HG02798 (cell line): Measurements from ENCODE around the gene COX6B1.
"Not testable (repeated sequence)": the region's sequence is repeated elsewhere in the genome, so short reads cannot be mapped to it uniquely, and the experiment has no call there.

Experiments used
- ATAC-seq: cut with Tn5 transposase; IDR thresholded peaks from one replicate; pipeline ENCODE4 v1.9.1; 2021; ENCODE audit warnings: mild to moderate bottlenecking; ENCODE audit not compliant: unreplicated experiment, poor library complexity

The COX6B1 gene

DNA sequence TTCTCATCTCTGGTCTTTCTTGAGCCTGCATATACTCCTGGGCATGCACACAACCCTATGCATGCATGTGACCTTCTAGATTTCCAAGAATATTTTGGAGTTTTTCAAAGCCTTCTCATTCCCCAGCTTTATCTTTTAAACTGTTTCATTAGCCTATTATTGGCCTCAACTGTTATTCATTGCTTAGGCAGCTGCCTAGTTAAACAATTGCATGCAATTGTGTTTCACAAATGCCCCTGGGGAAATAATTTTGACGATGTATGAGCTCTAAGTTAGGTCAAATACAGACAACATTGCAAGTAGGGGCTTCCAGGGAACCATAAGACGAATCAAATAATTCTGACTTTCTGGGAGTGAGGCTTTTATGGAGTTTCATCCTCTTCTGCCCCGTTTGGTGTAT, 15.9 kb downstream of the COX6B1 start:
- no peak for ATAC-seq

DNA sequence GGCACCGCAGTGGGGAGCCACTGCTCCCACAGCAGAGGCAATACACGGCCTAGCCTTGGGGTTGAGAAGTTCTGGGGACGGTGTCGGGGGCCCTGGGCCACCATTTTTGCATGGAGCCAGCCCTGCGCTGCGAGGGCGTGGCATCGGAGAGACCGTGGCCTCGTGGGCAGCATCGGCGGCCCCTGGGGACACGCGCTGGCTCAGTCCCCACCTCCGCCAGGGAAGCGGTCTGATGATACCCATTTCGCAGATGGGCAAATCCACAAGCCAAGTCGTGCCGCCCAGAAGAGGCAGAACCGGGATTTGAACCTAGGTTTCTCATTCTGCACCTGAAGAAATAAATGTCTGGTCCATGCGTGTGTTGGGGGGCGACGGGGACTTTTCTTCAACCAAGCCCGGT, 17.0 kb downstream of the COX6B1 start:
- no peak for ATAC-seq

DNA sequence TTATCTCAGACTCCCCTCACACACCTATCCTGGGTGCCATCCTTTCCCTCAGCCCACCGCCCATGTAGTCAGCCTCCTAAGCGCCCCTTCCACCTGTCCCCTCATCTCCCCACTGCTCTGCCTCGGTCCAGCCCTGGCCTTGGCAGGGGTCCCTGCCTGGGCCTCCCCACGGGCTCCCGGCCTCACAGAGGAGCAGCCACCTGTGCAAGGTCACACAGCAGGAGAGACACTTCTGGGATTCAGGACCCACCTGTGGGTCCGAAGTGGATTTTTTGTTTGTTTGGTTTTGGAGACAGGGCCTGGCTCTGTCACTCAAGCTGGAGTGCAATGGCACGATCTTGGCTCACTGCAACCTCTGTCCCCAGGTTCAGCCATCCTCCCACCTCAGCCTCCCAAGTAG, 17.5 kb downstream of the COX6B1 start:
- ATAC-seq: no peak

DNA sequence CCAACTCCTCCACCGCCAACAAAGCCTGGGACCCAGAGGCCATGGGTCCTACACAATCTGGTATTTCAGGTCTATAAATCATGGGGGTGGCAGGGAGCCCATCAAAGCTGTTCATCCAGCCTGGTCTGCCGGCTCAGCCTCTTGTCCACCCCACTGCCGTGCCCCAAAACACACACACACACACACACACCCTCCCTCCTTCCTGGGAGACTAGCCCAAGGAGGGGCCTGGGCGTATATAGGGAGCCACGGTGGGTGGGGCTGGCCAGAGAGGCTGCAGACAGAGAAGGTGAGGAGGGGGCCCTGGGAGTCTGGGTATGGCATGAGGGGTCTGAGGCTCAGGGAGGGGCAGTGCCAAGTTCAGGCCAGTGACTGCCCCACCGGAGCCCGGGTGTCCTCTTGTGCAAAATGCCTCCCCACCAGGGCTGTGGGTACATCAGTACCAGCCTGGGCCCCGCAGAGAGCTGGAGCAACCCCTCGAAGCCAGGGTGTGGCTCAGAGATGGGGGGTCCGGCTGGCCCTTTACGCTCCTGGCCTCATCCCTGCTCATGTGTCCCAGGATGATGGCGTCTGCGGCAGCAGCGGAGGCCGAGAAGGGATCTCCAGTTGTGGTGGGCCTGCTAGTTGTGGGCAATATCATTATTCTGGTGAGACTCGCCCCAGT, 18.3 kb downstream of the COX6B1 start, which contains the start of gene UPK1A:
UPK1A (plus strand) TSS at position 267 of the 663 bp plus-strand sequence; CDS start at position 563, 296 bp downstream.
- ATAC-seq: no peak

DNA sequence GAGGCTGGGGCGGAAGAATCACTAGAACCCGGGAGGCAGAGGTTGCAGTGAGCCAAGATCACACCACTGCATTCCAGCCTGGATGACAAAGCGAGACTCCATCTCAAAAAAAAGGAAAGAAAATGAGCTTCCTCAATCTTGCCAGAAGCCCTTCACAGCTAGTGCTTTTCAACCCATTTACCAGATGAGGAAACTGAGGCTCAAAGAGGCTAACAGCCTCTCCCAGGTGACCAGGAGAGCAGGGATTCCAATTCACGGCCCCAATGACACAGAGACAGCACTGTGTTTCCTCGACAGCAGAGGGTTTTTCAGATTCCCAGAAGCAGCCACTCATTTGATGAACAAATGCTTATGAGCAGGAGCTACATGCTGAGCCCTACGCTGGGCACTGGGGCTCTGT, 21.4 kb downstream of the COX6B1 start:
- ATAC-seq: no peak

DNA sequence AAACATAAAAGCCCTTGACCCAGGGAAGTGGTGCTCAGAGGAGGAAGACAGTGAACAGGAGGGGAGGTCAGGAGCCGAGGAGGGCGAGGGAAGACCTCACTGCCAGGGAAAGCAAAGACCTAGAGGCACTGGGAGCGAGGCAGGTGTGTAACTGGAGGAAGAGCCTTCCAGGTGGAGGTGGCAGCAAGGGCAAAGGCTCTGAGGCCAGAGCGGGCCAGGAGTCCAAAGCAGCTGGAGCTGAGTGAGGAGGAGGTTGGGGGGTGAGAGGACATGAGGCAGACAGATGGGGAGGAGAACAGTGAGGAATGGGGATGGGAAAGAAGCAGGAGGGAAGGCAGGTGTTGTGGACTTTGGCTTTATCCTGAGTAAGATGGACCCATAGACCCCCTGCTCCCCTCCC, 21.9 kb downstream of the COX6B1 start:
- no peak for ATAC-seq

DNA sequence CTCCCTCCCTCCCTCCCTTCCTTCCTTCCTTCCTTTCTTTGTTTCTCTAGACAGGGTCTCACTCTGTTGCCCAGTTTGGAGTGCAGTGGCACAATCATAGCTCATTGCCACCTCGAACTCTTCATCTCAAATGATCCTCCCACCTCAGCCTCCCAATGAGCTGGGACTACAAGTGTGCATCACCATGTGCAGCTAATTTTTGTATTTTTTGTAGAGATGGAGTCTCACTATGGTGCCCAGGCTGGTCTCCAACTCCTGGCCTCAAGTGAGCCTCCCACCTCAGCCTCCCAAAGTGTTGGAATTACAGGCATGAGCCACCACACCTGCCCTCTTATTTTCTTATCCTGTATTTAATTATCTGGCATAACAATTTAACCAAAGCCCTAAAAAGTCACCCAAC, 22.6 kb downstream of the COX6B1 start:
- no peak for ATAC-seq

DNA sequence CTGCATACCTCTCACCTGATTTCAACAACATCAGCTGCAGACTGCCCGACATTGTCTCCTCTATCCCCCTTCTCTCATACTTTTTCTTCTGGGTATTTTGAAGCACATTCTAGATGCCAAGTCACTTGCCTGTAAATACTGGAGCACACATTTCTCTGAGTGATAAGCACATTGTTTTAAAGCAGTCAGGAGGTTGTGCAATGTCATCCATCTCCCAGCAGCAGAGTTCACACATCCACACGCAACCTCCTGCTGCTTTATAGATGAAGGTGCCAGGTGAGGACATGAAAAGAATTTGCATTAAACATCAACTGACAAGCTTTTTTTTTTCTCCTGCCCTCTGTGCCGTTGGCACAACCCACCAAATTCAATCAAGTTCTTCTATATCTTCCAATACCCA, 23.7 kb downstream of the COX6B1 start:
- no peak for ATAC-seq

DNA sequence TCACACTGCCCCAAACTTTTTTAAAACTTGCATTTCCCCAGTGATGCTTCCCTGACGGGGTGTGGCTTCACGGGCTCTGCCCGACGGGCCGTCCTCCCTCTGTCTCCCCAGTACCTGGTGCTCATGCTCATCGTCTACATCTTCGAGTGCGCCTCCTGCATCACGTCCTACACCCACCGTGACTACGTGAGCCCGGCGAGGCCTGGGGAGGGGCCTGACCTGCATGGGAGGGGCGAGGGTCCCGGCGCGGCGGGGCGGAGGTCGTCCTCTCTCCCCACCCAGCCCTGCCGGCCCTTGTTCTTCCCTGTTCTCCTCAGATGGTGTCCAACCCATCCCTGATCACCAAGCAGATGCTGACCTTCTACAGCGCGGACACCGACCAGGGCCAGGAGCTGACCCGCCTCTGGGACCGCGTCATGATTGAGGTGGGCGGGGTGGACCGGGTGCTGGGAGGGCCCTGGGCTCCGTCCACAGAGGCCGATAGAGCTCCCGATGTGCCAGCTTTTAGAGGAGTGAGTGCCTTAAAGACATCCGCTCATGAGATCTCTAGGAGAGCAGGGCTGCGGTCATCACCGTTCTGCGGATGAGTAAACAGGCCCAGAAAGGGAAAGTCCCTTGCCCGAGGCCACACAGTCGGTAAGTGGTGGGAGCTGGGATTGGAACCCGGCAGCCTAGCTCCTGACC, 25.1 kb downstream of the COX6B1 start:
- no peak for ATAC-seq

DNA sequence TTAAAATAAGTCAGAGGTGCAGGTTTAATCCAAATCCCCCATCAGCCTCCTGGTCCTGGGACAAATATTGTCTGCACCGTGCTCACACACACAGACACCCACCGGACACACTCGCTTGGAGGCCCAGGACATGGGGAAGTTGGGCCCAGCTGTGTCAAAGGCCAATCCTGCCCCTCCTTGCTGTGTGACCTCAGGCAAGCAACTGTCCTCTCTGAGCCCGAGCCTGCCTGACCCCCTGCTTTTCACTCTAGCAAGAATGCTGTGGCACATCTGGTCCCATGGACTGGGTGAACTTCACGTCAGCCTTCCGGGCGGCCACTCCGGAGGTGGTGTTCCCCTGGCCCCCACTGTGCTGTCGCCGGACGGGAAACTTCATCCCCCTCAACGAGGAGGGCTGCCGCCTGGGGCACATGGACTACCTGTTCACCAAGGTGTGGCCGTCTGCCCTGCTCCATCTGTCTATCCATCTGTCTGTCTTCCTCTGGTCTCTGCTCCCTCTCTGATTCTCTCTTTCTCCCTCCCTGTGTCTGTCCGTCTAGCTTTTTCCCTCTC, 27.5 kb downstream of the COX6B1 start:
- ATAC-seq: no peak

DNA sequence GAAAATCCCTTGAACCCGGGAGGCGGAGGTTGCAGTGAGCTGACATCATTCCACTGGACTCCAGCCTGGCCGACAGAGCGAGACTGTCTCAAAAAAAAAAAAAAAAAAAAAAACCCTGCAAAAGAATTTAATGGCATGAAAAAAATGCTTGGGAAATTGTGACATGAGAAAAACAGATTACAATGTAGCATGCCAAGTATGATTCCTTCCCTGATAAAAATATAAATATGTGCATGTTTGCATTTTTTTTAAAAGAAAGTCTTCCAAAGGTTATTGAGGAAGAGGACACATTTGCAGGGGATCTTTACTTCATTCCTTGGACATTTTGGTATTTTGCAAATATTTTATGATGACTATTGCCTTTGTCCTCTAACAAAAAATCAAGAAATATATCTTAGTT, 41.7 kb downstream of the COX6B1 start:
- ATAC-seq: no peak

DNA sequence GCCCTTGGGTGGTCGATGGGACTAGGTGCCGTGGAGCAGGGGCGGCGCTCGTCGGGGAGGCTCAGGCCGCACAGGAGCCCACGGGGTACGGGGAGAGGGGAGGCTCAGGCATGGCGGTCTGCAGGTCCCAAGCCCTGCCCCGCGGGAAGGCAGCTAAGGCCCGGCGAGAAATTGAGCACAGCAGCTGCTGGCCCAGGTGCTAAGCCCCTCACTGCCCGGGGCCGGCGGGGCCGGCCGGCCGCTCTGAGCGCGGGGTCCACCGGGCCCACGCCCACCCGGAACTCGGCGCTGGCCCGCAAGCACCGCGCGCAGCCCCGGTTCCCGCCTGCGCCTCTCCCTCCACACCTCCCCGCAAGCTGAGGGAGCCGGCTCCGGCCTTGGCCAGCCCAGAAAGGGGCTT, 43.0 kb downstream of the COX6B1 start:
- ATAC-seq: not testable (repeated sequence)

DNA sequence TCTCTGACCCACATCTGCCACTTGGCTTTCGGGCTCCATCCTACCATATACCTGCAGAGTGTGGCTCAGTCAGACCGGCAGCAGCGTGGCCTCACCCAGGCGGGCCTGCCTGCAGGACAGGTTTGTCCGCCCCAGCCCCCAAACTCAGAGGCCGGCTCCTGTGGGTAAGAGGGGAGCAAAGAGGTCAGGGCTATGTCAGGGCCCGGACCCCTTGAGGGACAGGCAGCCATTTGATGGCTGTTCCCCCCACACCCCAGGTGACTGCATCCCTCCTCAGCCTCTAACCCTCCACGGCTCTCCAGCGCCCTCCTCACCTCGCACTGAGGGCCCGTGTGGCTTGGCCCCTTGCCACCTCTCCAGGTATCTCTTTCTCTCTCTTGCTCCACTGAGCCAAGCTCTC, 43.9 kb downstream of the COX6B1 start:
- no peak for ATAC-seq

DNA sequence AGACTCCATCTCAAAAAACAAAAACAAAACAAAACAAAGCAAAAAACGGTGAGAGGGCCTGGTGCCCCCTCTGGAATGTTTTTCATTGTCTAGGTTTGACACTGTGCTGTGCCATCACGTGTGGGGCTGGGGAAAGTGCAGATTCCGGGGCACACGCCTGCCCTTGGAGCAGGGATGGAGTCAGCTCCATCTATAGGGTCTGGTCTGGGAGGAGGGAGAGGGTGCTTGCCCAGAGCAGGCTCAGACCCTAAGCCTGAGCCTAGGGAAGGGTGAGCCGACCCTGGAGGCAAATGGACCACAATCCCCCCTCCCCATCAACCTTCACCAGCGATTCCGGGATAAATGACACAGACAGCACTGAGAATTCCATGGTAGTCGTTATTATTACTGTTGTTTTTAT, 45.3 kb downstream of the COX6B1 start:
- ATAC-seq: no peak

DNA sequence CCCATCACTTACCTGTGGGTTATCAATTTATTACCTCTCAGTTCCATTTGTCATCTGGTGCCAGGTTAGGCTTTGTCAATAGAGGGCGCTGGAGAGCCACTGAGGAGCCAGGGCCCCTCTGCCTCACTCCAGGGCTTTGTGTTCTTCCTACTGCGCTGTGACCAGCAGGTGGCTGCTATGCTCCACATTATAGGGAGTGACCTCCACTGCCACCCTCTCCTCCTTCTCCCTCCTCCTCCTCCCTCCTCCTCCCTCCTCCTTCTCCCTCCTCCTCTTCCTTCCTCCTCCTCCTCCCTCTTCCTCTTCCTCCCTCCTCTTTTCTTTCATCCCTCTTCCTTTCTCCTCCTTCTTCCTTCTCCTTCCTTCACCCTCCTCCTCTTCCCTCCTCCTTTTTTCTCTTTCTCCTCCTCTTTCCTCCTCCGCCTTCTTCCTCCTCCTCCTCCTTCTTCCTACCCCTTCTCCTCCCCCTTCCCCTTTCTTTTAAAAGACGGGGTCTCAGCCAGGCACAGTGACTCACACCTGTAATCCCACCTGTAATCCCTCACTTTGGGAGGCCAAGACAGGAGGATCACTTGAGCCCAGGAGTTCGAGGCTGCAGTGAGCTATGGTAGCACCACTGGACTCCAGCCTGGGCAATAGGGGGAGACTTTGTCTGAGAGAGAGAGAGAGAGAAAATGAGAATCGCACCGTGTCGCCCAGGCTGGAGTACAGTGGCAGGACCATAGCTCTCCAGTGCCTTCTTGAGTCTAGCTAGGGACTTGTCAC, 45.9 kb downstream of the COX6B1 start:
- peak; percentile 92 for ATAC-seq

DNA sequence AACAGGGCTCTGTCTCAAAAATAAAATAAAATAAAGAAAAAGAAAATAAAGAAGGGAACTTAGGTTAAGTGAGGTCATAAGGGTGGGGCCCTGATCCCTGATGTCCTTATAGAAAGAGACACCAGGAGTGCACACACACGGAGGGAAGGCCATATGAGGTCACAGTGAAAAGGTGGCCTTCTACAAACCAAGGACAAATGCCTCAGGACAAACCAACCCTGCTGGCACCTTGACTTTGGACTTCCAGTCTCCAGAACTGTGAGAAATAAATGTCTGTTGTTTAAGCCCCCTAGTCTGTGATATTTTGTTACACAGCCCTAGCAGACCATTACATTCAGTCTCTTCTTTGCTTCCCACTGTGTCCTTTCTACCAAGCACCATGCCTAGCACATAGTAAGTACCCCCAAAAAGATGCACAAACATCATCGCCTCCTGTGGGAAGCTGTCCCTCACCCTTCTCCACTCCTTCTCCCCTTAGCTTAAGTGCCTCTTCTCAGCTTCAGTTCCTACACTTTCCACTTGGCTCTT, 47.8 kb downstream of the COX6B1 start:
- ATAC-seq: no peak

DNA sequence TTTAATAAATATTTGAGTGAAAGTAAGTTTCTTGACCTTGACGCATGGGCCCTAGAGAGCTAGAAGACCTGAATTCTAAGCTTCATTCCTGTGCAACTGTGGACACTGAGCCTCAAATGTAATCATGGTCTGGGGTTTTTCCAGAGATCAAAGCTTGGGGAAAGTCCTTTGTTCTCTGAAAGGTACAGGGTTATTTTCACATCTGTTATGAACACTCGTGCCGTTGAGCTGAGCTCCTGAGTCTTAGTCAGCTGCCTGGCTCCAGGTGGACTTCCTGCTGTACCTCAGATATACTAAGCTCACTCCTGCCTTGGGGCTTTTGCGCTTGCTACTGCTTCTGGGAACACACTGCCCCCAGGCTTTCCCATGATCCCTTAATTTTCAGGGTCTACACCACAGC, 48.7 kb downstream of the COX6B1 start:
- ATAC-seq: peak; percentile 37

DNA sequence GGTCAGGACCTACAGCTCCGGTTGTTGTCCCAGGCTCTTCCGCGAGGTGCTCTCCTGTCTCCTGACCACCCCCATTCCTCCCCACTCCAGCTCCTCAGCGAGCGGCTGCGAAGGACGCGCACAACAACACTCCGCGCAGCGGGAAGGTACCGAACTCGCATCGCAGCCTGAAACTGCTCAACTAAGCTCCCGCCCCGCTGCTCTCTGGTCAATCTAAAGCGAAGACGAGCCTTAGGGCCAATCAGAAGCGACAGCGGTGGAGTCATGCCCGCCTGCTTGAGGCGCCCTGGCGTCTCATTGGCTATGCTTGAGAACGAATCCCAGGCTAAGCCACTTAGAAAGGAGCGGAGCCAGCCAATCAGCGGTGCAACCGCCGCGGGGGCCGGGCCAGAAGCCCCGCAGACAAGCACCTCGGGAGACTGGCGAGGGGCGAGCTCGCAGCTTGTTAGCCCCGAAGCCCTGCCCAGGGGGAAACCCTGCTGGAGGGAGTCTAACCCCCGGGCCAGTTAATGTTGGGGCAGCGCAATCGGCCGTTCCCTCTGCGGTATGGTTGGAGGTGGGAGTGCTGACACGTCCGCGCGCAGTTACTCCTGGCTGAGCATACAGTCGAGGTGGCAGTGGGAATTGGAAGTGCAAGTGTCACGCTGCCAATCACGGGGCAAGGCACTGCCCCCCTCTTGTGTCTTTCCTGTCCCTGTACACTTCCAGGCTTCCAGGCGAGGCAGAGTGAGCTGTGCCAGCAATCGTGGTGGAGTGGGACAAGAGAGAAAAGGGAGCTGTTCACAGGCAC, 54.3 kb downstream of the COX6B1 start:
- peak; percentile 98 for ATAC-seq

DNA sequence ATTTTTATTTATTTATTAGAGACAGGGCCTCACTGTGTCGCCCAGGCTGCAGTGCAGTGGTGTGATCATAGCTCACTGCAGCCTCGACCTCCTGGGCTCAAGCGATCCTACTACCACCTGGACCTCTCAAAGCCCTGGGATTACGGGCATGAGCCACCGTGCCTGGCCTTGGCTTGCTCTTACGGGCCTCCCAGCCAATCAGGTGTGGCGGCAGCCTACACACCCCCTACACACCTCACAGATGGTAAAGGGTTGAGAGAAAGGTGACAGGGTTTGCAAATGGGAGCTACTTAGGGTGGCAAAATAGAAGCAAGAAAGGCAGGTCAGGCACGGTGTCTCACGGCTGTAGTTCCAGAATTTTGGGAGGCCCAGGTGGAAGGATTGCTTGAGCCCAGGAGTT, 55.2 kb downstream of the COX6B1 start:
- no peak for ATAC-seq

DNA sequence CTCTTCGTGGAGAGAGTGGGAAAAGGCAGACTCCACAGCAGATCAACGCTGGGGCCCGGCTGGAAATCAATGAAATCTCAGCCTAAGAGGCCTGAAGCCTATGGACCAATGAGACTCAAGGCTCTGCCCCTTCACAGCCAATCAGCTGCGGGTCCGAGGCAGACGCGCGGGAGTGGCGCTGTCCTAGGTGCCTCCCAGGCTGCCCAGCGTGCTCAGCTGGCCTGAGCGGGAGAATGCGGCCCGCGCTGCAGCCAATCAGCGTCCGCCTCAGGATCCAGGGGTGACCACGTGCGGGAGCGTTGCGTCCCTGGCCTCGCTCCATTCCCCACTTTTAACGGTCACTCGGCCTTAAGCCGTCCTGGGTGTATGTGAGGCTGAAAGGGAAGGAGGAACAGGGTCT, 56.1 kb downstream of the COX6B1 start, which contains the start of gene ZBTB32:
ZBTB32 (plus strand) TSS at position 341 of the 400 bp plus-strand sequence. CDS start 10,069 bp downstream, outside the sequence.
- ATAC-seq: no peak
